Stimulated activated memory B cell treated with anti-CD40 and anti-IgM and Interleukin-4, amounts not matched to agents 10 μg/mL and 1 μg/mL and 100 μg/mL, for 72 hours (primary cell): ENCODE data around the gene KRIT1.

ENCODE experiments used
- ATAC-seq: fragments of 150-1000 bp; cut with Tn5 transposase; 2 replicates; pipeline ENCODE4 v1.10.0; 2021
- H3K27ac Mint-ChIP-seq: one replicate; pipeline ENCODE4 v1.8.0; 2022; ENCODE audit warnings: mild to moderate bottlenecking, mixed read lengths
- H3K27me3 Mint-ChIP-seq: one replicate; pipeline ENCODE4 v1.8.0; 2022; ENCODE audit warnings: mixed read lengths
- H3K36me3 Mint-ChIP-seq: one replicate; pipeline ENCODE4 v1.8.0; 2022; ENCODE audit warnings: mixed read lengths
- H3K4me1 Mint-ChIP-seq: one replicate; pipeline ENCODE4 v1.8.0; 2022; ENCODE audit warnings: mixed read lengths
- H3K4me3 Mint-ChIP-seq: one replicate; pipeline ENCODE4 v1.8.0; 2022; ENCODE audit warnings: mild to moderate bottlenecking, moderate library complexity, mixed read lengths
- H3K9me3 Mint-ChIP-seq: one replicate; pipeline ENCODE4 v1.8.0; 2022; ENCODE audit warnings: mixed read lengths

Gene KRIT1

GRCh38 chr7:92245487-92246359 is at the start of gene KRIT1, which contains the start of gene ANKIB1:
TSS of gene KRIT1 (minus strand) at chr7:92245914. CDS start at chr7:92242135, 3,779 bp downstream.
TSS of gene ANKIB1 (plus strand) at chr7:92245974. CDS start at chr7:92294979, 49,005 bp downstream.
- Mint-ChIP-seq H3K9me3 (no peaks in the 10 kb centered on the region), H3K36me3 (no peaks in the 10 kb centered on the region), H3K4me1 (peaks cover 39% of the 10 kb centered on the region), H3K4me3 (peak within 1 kb of the TSS; percentile 89), H3K27ac (peak within 1 kb of the TSS; percentile 96), H3K27me3 (no peaks in the 10 kb centered on the region)
- ATAC-seq = peak; percentile 94

- Mint-ChIP-seq H3K4me1 (peaks cover 24% of the 10 kb centered on the region), H3K27ac (no peak overlapping the region), H3K36me3 (peaks cover 35% of the 10 kb centered on the region), H3K9me3 (no peaks in the 10 kb centered on the region), H3K27me3 (no peaks in the 10 kb centered on the region), H3K4me3 (no peak overlapping the region)
- no peak for ATAC-seq
These were observed 49.7 kb upstream of the KRIT1 start for GRCh38 chr7:92295391-92295790.

GRCh38 chr7:92293896-92294590 is 48.3 kb upstream of the KRIT1 start:
- ATAC-seq = no peak
- Mint-ChIP-seq H3K27me3 (no peaks in the 10 kb centered on the region), H3K36me3 (peaks cover 38% of the 10 kb centered on the region), H3K4me1 (peaks cover 37% of the 10 kb centered on the region), H3K4me3 (no peak overlapping the region), H3K9me3 (no peaks in the 10 kb centered on the region), H3K27ac (no peak overlapping the region)

GRCh38 chr7:92292981-92293380 is 47.3 kb upstream of the KRIT1 start:
- no peak overlapping the region for H3K4me3 Mint-ChIP-seq
- H3K9me3 Mint-ChIP-seq = no peaks in the 10 kb centered on the region
- H3K27me3 Mint-ChIP-seq = no peaks in the 10 kb centered on the region
- H3K27ac Mint-ChIP-seq = no peak overlapping the region
- peaks cover 35% of the 10 kb centered on the region for H3K36me3 Mint-ChIP-seq
- peaks cover 37% of the 10 kb centered on the region for H3K4me1 Mint-ChIP-seq
- no peak for ATAC-seq

GRCh38 chr7:92289321-92289720 is 43.6 kb upstream of the KRIT1 start:
- H3K27ac Mint-ChIP-seq = no peak overlapping the region
- no peaks in the 10 kb centered on the region for H3K9me3 Mint-ChIP-seq
- peaks cover 26% of the 10 kb centered on the region for H3K36me3 Mint-ChIP-seq
- ATAC-seq = no peak
- no peaks in the 10 kb centered on the region for H3K27me3 Mint-ChIP-seq
- peaks cover 41% of the 10 kb centered on the region for H3K4me1 Mint-ChIP-seq
- no peak overlapping the region for H3K4me3 Mint-ChIP-seq

- H3K36me3 Mint-ChIP-seq = peaks cover 34% of the 10 kb centered on the region
- ATAC-seq = no peak
- no peak overlapping the region for H3K27ac Mint-ChIP-seq
- peaks cover 11% of the 10 kb centered on the region for H3K9me3 Mint-ChIP-seq
- no peaks in the 10 kb centered on the region for H3K27me3 Mint-ChIP-seq
- H3K4me3 Mint-ChIP-seq = no peak overlapping the region
- peaks cover 11% of the 10 kb centered on the region for H3K4me1 Mint-ChIP-seq
These were observed 37.2 kb upstream of the KRIT1 start for GRCh38 chr7:92282930-92283329.

GRCh38 chr7:92282221-92282814 is 36.6 kb upstream of the KRIT1 start:
- Mint-ChIP-seq H3K36me3 (peaks cover 30% of the 10 kb centered on the region), H3K4me3 (no peak overlapping the region), H3K27ac (no peak overlapping the region), H3K9me3 (peaks cover 11% of the 10 kb centered on the region), H3K27me3 (no peaks in the 10 kb centered on the region), H3K4me1 (peaks cover 11% of the 10 kb centered on the region)
- ATAC-seq = no peak

- H3K27ac Mint-ChIP-seq = no peak overlapping the region
- ATAC-seq = no peak
- H3K9me3 Mint-ChIP-seq = peaks cover 11% of the 10 kb centered on the region
- H3K36me3 Mint-ChIP-seq = peaks cover 23% of the 10 kb centered on the region
- H3K4me1 Mint-ChIP-seq = peaks cover 23% of the 10 kb centered on the region
- H3K27me3 Mint-ChIP-seq = no peaks in the 10 kb centered on the region
- H3K4me3 Mint-ChIP-seq = no peak overlapping the region
These were observed 35.3 kb upstream of the KRIT1 start for GRCh38 chr7:92281031-92281430.

- H3K9me3 Mint-ChIP-seq = peaks cover 11% of the 10 kb centered on the region
- H3K36me3 Mint-ChIP-seq = peaks cover 20% of the 10 kb centered on the region
- peaks cover 29% of the 10 kb centered on the region for H3K4me1 Mint-ChIP-seq
- H3K4me3 Mint-ChIP-seq = no peak overlapping the region
- H3K27ac Mint-ChIP-seq = no peak overlapping the region
- no peaks in the 10 kb centered on the region for H3K27me3 Mint-ChIP-seq
- ATAC-seq = no peak
These were observed 33.8 kb upstream of the KRIT1 start for GRCh38 chr7:92279396-92280031.

- peaks cover 28% of the 10 kb centered on the region for H3K36me3 Mint-ChIP-seq
- peaks cover 11% of the 10 kb centered on the region for H3K9me3 Mint-ChIP-seq
- H3K27ac Mint-ChIP-seq = peak overlapping the region; percentile 51
- peak overlapping the region; percentile 11 for H3K4me3 Mint-ChIP-seq
- H3K27me3 Mint-ChIP-seq = no peaks in the 10 kb centered on the region
- H3K4me1 Mint-ChIP-seq = peaks cover 33% of the 10 kb centered on the region
- ATAC-seq = peak; percentile 68
These were observed 30.7 kb upstream of the KRIT1 start for GRCh38 chr7:92276460-92276864.

- H3K36me3 Mint-ChIP-seq = peaks cover 21% of the 10 kb centered on the region
- peaks cover 5% of the 10 kb centered on the region for H3K9me3 Mint-ChIP-seq
- H3K27ac Mint-ChIP-seq = no peak overlapping the region
- ATAC-seq = no peak
- H3K4me3 Mint-ChIP-seq = no peak overlapping the region
- no peaks in the 10 kb centered on the region for H3K27me3 Mint-ChIP-seq
- H3K4me1 Mint-ChIP-seq = peaks cover 35% of the 10 kb centered on the region
These were observed 29.6 kb upstream of the KRIT1 start for GRCh38 chr7:92275327-92275726.

- ATAC-seq = no peak
- Mint-ChIP-seq H3K4me3 (no peak overlapping the region), H3K4me1 (peaks cover 14% of the 10 kb centered on the region), H3K27me3 (no peaks in the 10 kb centered on the region), H3K9me3 (no peaks in the 10 kb centered on the region), H3K36me3 (peaks cover 23% of the 10 kb centered on the region), H3K27ac (no peak overlapping the region)
These were observed 23.2 kb upstream of the KRIT1 start for GRCh38 chr7:92268921-92269320.

GRCh38 chr7:92266415-92267241 is 20.9 kb upstream of the KRIT1 start:
- Mint-ChIP-seq H3K4me3 (no peak overlapping the region), H3K27me3 (no peaks in the 10 kb centered on the region), H3K9me3 (no peaks in the 10 kb centered on the region), H3K4me1 (peaks cover 6% of the 10 kb centered on the region), H3K36me3 (peaks cover 12% of the 10 kb centered on the region), H3K27ac (no peak overlapping the region)
- no peak for ATAC-seq

- Mint-ChIP-seq H3K36me3 (peaks cover 26% of the 10 kb centered on the region), H3K27ac (peak overlapping the region; percentile 13), H3K4me3 (no peak overlapping the region), H3K9me3 (no peaks in the 10 kb centered on the region), H3K4me1 (peaks cover 23% of the 10 kb centered on the region), H3K27me3 (no peaks in the 10 kb centered on the region)
- ATAC-seq = no peak
These were observed 14.6 kb upstream of the KRIT1 start for GRCh38 chr7:92260248-92260781.
